Measurements from ENCODE around the gene OR52A1. TPM values are rescaled to one million over a fixed set of nuclear protein-coding genes. Genes with fewer than 3 reads are reported as not detected.

OR52A1 gene
- total RNA-seq, 1 experiment from 2014 or later, result 0.42 TPM

- no peak overlapping the region for H3K9ac ChIP-seq (ENCODE audit: extremely low read depth, insufficient read length, low read length)
- H3K9me3 Mint-ChIP-seq, result no peaks in the 10 kb centered on the region
- no peak overlapping the region for H3K4ac ChIP-seq (ENCODE audit: low read depth, low read length)
- H3K18ac ChIP-seq (ENCODE audit: insufficient read length, low read depth, low read length), result no peak overlapping the region
- no peak overlapping the region for H3T11ph ChIP-seq (ENCODE audit: low read length)
- no peaks in the 10 kb centered on the region for H3K79me1 ChIP-seq (ENCODE audit: insufficient read depth, low read depth, low read length, poor library complexity, severe bottlenecking)
- H3K56ac ChIP-seq (ENCODE audit: insufficient read length, low read depth, low read length), result no peak overlapping the region
- H4K5ac ChIP-seq (ENCODE audit: insufficient read length, low read depth, low read length), result no peak overlapping the region
- H2AK5ac ChIP-seq (ENCODE audit: insufficient read length, low read length), result no peak overlapping the region
- H3K23ac ChIP-seq (ENCODE audit: insufficient read length, low read depth, low read length), result no peak overlapping the region
- no peak overlapping the region for H2BK12ac ChIP-seq (ENCODE audit: insufficient read length, low read depth, low read length)
- TF ChIP-seq, protein P1, sequence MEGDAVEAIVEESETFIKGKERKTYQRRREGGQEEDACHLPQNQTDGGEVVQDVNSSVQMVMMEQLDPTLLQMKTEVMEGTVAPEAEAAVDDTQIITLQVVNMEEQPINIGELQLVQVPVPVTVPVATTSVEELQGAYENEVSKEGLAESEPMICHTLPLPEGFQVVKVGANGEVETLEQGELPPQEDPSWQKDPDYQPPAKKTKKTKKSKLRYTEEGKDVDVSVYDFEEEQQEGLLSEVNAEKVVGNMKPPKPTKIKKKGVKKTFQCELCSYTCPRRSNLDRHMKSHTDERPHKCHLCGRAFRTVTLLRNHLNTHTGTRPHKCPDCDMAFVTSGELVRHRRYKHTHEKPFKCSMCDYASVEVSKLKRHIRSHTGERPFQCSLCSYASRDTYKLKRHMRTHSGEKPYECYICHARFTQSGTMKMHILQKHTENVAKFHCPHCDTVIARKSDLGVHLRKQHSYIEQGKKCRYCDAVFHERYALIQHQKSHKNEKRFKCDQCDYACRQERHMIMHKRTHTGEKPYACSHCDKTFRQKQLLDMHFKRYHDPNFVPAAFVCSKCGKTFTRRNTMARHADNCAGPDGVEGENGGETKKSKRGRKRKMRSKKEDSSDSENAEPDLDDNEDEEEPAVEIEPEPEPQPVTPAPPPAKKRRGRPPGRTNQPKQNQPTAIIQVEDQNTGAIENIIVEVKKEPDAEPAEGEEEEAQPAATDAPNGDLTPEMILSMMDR (conservative IDR thresholded peaks at IDR 0.05), result no peak
- H4K20me1 ChIP-seq (ENCODE audit: control insufficient read depth, insufficient read depth, insufficient read length), result no peaks in the 10 kb centered on the region
- H2BK120ac ChIP-seq (ENCODE audit: low read depth, low read length, poor library complexity, severe bottlenecking), result no peak overlapping the region
- H3K79me2 ChIP-seq (ENCODE audit: insufficient read depth, low read length), result no peaks in the 10 kb centered on the region
- no peaks in the 10 kb centered on the region; the same call in 1 of the 2 replicates for H3K4me1 ChIP-seq (ENCODE audit: insufficient read depth, low read length)
- no peak overlapping the region for H3K27ac Mint-ChIP-seq
- no peak overlapping the region for H4K8ac ChIP-seq (replicated peaks; ENCODE audit: insufficient read length, low read depth, low read length)
- no peak overlapping the region for H3K4me2 ChIP-seq (ENCODE audit: insufficient read depth, insufficient read length, low read length)
- no peaks in the 10 kb centered on the region for H3K27me3 ChIP-seq (ENCODE audit: insufficient read depth, low read length)
- H3K4me1 Mint-ChIP-seq, result 0 out of 4 replicates have a peak, but pooled peaks cover 0 to 4% of the 10 kb centered on the region in 2 experiments
- H3K27ac ChIP-seq (ENCODE audit: insufficient read length, low read depth, low read length), result no peak overlapping the region
- no peaks in the 10 kb centered on the region for H3K23me2 ChIP-seq (ENCODE audit: insufficient read length, low read depth, low read length, poor library complexity, severe bottlenecking)
- H2AFZ ChIP-seq (ENCODE audit: low read length), result no peak overlapping the region
- H2BK15ac ChIP-seq (ENCODE audit: low read depth, low read length), result no peak overlapping the region
- H2BK20ac ChIP-seq (ENCODE audit: low read depth, low read length, poor library complexity, severe bottlenecking), result no peak overlapping the region
- WGBS (ENCODE audit: extremely low coverage, insufficient read length, low lambda C conversion rate), result no CpG with 5 or more reads among the region's 2 CpGs
- H3K4me3 Mint-ChIP-seq, result no peak overlapping the region; a peak in 1 of 5 replicates
- H3K14ac ChIP-seq (ENCODE audit: insufficient read depth, low read length), result no peak overlapping the region
- no peaks in the 10 kb centered on the region for H3K27me3 Mint-ChIP-seq (ENCODE audit: low read depth)
- DNase-seq, result no peak
- no peaks in the 10 kb centered on the region for H3K9me3 ChIP-seq (ENCODE audit: control insufficient read depth, low read depth, low read length)
- no peak overlapping the region for H4K91ac ChIP-seq (ENCODE audit: insufficient read length, low read depth, low read length)
- H3K36me3 Mint-ChIP-seq (ENCODE audit: insufficient read depth in 1 of 3, low read depth in 3 of 3), result no peaks in the 10 kb centered on the region
- no peak overlapping the region for H2BK5ac ChIP-seq (ENCODE audit: insufficient read length, low read length)
Observed at GRCh38 chr11:5102246-5102645, 52.3 kb downstream of the OR52A1 start.

Measured in H9 (cell line).